HCT116 (cell line): Measurements from ENCODE around the gene KCNG1. TPM values are rescaled to one million over a fixed set of nuclear protein-coding genes. Genes with fewer than 3 reads are reported as not detected.

Source experiments
- ATAC-seq: fragments of 200-7000 bp; cut with Tn5 transposase; 2 replicates; pipeline ENCODE4 v1.9.1; 2020; ENCODE audit warnings: mild to moderate bottlenecking, moderate library complexity
- BruUV-seq: library from RNA; stranded (reverse); fragments of 400-500 nt; replicated peaks from 2 replicates; lab custom pipeline; 2021; lab: Mats Ljungman, UMichigan
- CTCF ChIA-PET: fragments of 300-600 bp; sonication (Branson Sonifier 250); formaldehyde crosslinking; loops from one replicate; lab custom pipeline; 2021; ENCODE audit warnings: antibody characterized with exemption; lab: Charles Lee
- POLR2A ChIA-PET: fragments of 300-600, 350-600 bp; sonication (Branson Sonifier 250); formaldehyde crosslinking; loops from one replicate; lab custom pipeline; 2021; ENCODE audit warnings: antibody characterized with exemption; lab: Charles Lee
- RAD21 ChIA-PET, 2 experiments: fragments of 300-600 bp; sonication (Branson Sonifier 250); formaldehyde crosslinking; loops; one replicate each; lab custom pipeline; 2023; ENCODE audit warnings: low total read pairs in 2 of 2; ENCODE audit not compliant: uncharacterized antibody in 2 of 2, unreplicated experiment in 2 of 2, low non-redundant PET in 1 of 2; lab: Charles Lee
- DNase-seq: peaks from one replicate; pipeline ENCODE4 v3.0.0-alpha.2; 2010; ENCODE audit warnings: low read depth, low spot score
- H2AFZ ChIP-seq: fragments of 200-600 bp; shearing (Covaris generic), sonication (generic); 2 replicates; pipeline ENCODE4 v1.6.1; 2017; ENCODE audit warnings: low read depth, mixed run types, mixed read lengths, antibody characterized with exemption, low read length; ENCODE audit not compliant: poor library complexity, severe bottlenecking
- H3K27ac ChIP-seq: 2 replicates; pipeline ENCODE4 v1.5.1; 2012; ENCODE audit warnings: low read depth, low read length
- H3K27me3 ChIP-seq: fragments of 200-600 bp; sonication (generic); 2 replicates; pipeline ENCODE4 v1.6.1; 2016; ENCODE audit warnings: mixed run types, low read length, mixed read lengths; ENCODE audit not compliant: insufficient read depth
- H3K36me3 ChIP-seq, 2 experiments: fragments of 200-500 bp in 1 of 2; fragments of 200-600 bp in 1 of 2; sonication (Bioruptor generic) in 1 of 2; sonication (generic) in 1 of 2; 2 replicates each; pipeline versions ENCODE4 v1.5.1 to v1.6.1; 2014 to 2016; ENCODE audit warnings: low read length in 2 of 2, inconsistent platforms in 1 of 2, mixed read lengths in 1 of 2, mixed run types in 1 of 2; ENCODE audit not compliant: insufficient read depth in 2 of 2, control insufficient read depth in 1 of 2
- H3K4me1 ChIP-seq, 2 experiments: fragments of 200-600 bp in 1 of 2; sonication (generic) in 1 of 2; 2 replicates each; pipeline versions ENCODE4 v1.5.1 to v1.6.1; 2012 to 2017; ENCODE audit warnings: low read length in 2 of 2, inconsistent platforms in 1 of 2, mild to moderate bottlenecking in 1 of 2, mixed read lengths in 1 of 2, mixed run types in 1 of 2, moderate library complexity in 1 of 2; ENCODE audit not compliant: insufficient read depth in 2 of 2, control insufficient read depth in 1 of 2
- H3K4me2 ChIP-seq: fragments of 200-600 bp; sonication (generic); 2 replicates; pipeline ENCODE4 v1.6.1; 2017; ENCODE audit warnings: mixed run types, low read length, mixed read lengths
- H3K4me3 ChIP-seq, 2 experiments: fragments of 200-600 bp in 1 of 2; sonication (generic) in 1 of 2; replicated peaks in 1 of 2; 2 replicates each; pipeline ENCODE4 v1.5.1; 2011 to 2016; ENCODE audit warnings: low read length in 2 of 2, control low read depth in 1 of 2, low read depth in 1 of 2, mild to moderate bottlenecking in 1 of 2, mixed read lengths in 1 of 2, mixed run types in 1 of 2
- H3K79me2 ChIP-seq: fragments of 200-600 bp; sonication (generic); 2 replicates; pipeline ENCODE4 v1.6.1; 2017; ENCODE audit warnings: mild to moderate bottlenecking, mixed run types, low read length, moderate library complexity, mixed read lengths; ENCODE audit not compliant: insufficient read depth
- H3K9ac ChIP-seq: fragments of 200-600 bp; sonication (generic); 2 replicates; pipeline ENCODE4 v1.6.1; 2016; ENCODE audit warnings: low read length, mixed read lengths
- H3K9me2 ChIP-seq: fragments of 200-600 bp; sonication (generic), shearing (Covaris generic); 2 replicates; pipeline ENCODE4 v1.6.1; 2017; ENCODE audit warnings: mixed run types, mild to moderate bottlenecking, moderate library complexity; ENCODE audit not compliant: insufficient read depth
- H3K9me3 ChIP-seq, 2 experiments: fragments of 200-500 bp in 1 of 2; fragments of 200-600 bp in 1 of 2; sonication (Bioruptor generic) in 1 of 2; sonication (generic) in 1 of 2; 2 replicates each; pipeline ENCODE4 v1.6.1; 2014 to 2017; ENCODE audit warnings: low read length in 2 of 2, mixed read lengths in 2 of 2, inconsistent platforms in 1 of 2, low read depth in 1 of 2, mild to moderate bottlenecking in 1 of 2, mixed run types in 1 of 2, moderate library complexity in 1 of 2; ENCODE audit not compliant: control insufficient read depth in 1 of 2, insufficient read depth in 1 of 2
- H4K20me1 ChIP-seq: fragments of 200-600 bp; sonication (generic), shearing (Covaris generic); 2 replicates; pipeline ENCODE4 v1.6.1; 2017; ENCODE audit warnings: mixed run types, mild to moderate bottlenecking, moderate library complexity; ENCODE audit not compliant: insufficient read depth
- CBX3 ChIP-seq: IDR thresholded peaks from 2 replicates; pipeline ENCODE4 v1.6.1; 2012; ENCODE audit warnings: low read depth
- CEBPB ChIP-seq: IDR thresholded peaks from 2 replicates; pipeline ENCODE4 v1.6.1; 2012; ENCODE audit warnings: low read depth
- CTCF ChIP-seq, 3 experiments: fragments of 200-600 bp in 1 of 3; sonication (generic) in 1 of 3; IDR thresholded peaks in 2 of 3; conservative IDR thresholded peaks in 1 of 3; 2 replicates each; pipeline ENCODE4 v1.5.1; 2012 to 2017; ENCODE audit warnings: low read depth in 2 of 3, low read length in 2 of 3, antibody characterized with exemption in 1 of 3, borderline replicate concordance in 1 of 3, control low read depth in 1 of 3, mild to moderate bottlenecking in 1 of 3, mixed read lengths in 1 of 3, mixed run types in 1 of 3, moderate library complexity in 1 of 3; ENCODE audit not compliant: insufficient read depth in 1 of 3
- EZH2 ChIP-seq: fragments of 200-600 bp; sonication (generic); IDR thresholded peaks from 2 replicates; pipeline ENCODE4 v1.6.1; 2017; ENCODE audit warnings: antibody characterized with exemption, mixed run types
- EZH2phosphoT487 ChIP-seq: fragments of 200-600 bp; IDR thresholded peaks from 2 replicates; pipeline ENCODE4 v1.6.1; 2018; ENCODE audit warnings: antibody characterized with exemption, borderline replicate concordance
- JUND ChIP-seq: IDR thresholded peaks from 2 replicates; pipeline ENCODE4 v1.6.1; 2012
- POLR2AphosphoS5 ChIP-seq: IDR thresholded peaks from 2 replicates; pipeline ENCODE4 v1.6.1; 2011; ENCODE audit warnings: mild to moderate bottlenecking, low read depth, low read length, moderate library complexity
- SIN3A ChIP-seq: IDR thresholded peaks from 2 replicates; pipeline ENCODE4 v1.6.1; 2012; ENCODE audit warnings: low read depth
- SP1 ChIP-seq: IDR thresholded peaks from 2 replicates; pipeline ENCODE4 v1.6.1; 2012; ENCODE audit warnings: low read depth
- SRF ChIP-seq: IDR thresholded peaks from 2 replicates; pipeline ENCODE4 v1.6.1; 2012; ENCODE audit warnings: low read depth
- YY1 ChIP-seq: IDR thresholded peaks from 2 replicates; pipeline ENCODE4 v1.6.1; 2011; ENCODE audit warnings: low read length, low read depth, moderate library complexity, mild to moderate bottlenecking; ENCODE audit not compliant: insufficient replicate concordance; ENCODE audit errors: extremely low read depth
- ZBTB33 ChIP-seq: IDR thresholded peaks from 2 replicates; pipeline ENCODE4 v1.6.1; 2011; ENCODE audit warnings: mild to moderate bottlenecking, low read length, moderate library complexity; ENCODE audit not compliant: insufficient replicate concordance; ENCODE audit errors: extremely low read depth
- intact Hi-C: fragments of 100-400 bp; cut with micrococcal nuclease; formaldehyde crosslinking; loops from 2 replicates; pipeline ENCODE4 v1.10.0; 2022
- total RNA-seq: library from RNA; stranded (reverse); gene quantifications from one replicate; pipeline ENCODE4 v1.2.1, GENCODE V29; 2021; ENCODE audit not compliant: unreplicated experiment

KCNG1 gene
- total RNA-seq, 1 experiment from 2014 or later = 54.6 TPM

- no TSS peak for BruUV-seq
- peaks cover 4% of the 10 kb centered on the region; the same call in 1 of the 2 replicates for H3K27me3 ChIP-seq
- no peak overlapping the region for H2AFZ ChIP-seq
- no peaks in the 10 kb centered on the region; a peak in 2 of 4 replicates for H3K36me3 ChIP-seq
- H3K27ac ChIP-seq = no peak overlapping the region
- H3K9me2 ChIP-seq = no peaks in the 10 kb centered on the region
- H3K4me3 ChIP-seq = no peak overlapping the region
- no peaks in the 10 kb centered on the region for H3K4me1 ChIP-seq
- CTCF ChIA-PET = interaction anchor here (1.0 to 1.4 kb wide), 2 partner anchors 9 to 15 kb away, joined by 3 to 5 read pairs; no protein-coding TSS in a partner anchor
- TF ChIP-seq EZH2phosphoT487 (no peak), CTCF (IDR thresholded peaks at IDR 0.05 in 2 of 3, conservative IDR thresholded peaks at IDR 0.05 in 1 of 3; ENCODE audit: borderline replicate concordance in 1 of 3, insufficient read depth in 1 of 3, low read depth in 2 of 3, low read length in 2 of 3) (no peak), SRF (no peak), ZBTB33 (no peak), SP1 (no peak), SIN3A (no peak), POLR2AphosphoS5 (no peak; the same call in 1 of the 2 replicates), JUND (no peak), EZH2 (no peak), YY1 (no peak), CBX3 (no peak), CEBPB (no peak)
- DNase-seq (no peak), ATAC-seq (no peak)
- intact Hi-C loops = no loop called here
- no peak overlapping the region for H3K9ac ChIP-seq
- RAD21 ChIA-PET = no interaction called here
- no peak overlapping the region for H3K4me2 ChIP-seq
- no peaks in the 10 kb centered on the region for H3K79me2 ChIP-seq
- H4K20me1 ChIP-seq = no peaks in the 10 kb centered on the region
- POLR2A ChIA-PET = no interaction called here
- no peaks in the 10 kb centered on the region for H3K9me3 ChIP-seq
These were observed 20.3 kb downstream of the KCNG1 start for GRCh38 chr20:51002633-51003032.
